ENCODE measurements around the gene LRRC75B. TPM values are rescaled to one million over a fixed set of nuclear protein-coding genes. Genes with fewer than 3 reads are reported as not detected.
"Not testable (repeated sequence)": the region's sequence is repeated elsewhere in the genome, so short reads cannot be mapped to it uniquely, and the experiment has no call there.

The LRRC75B gene
- total and polyA plus RNA-seq, 4 donors = 4.4 to 17.9 (median 11.1) TPM

DNA sequence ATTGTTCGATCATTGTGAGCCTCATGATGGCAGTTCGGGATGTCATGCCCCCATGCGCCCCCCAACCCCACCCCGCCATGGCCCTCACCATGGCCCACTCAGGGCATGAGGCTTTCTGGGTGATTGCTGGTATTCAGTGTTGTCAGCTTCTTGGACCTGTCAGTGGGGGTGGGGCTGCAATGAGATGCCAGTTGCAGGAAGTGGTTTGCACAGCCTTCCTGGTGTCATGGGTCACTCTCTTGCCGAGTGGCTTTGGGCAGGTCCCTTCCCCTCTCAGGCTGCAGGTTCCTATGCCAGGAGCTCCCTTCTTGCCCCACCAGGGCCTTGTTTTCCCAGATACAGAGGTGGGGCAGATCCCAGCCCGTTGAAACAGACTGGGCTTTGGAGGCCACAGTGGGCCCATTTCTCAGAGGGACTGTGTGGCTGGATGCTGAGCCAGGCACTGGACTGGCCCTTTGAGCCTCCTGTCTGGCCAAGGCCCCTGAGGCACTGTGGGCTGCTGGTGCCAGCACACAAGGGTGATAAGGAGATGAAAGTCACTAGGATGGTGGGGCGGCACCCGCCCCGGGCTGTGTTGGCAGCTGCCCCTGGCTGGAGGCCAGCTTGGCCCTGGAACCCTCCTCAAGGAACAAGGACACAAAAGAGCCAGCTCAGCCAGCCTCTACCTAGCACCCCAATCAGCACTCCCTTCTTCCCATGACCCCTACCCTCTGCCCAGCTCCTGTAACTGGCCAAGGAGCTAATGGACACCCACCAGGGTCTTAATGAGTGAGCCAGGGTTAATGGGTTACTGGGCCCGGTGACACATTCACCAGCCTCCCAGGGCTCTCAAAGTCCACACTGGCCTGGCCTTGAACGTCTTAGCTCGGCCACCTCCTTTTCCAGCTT, 8.6 kb upstream of the LRRC75B start:
- no peaks in the 10 kb centered on the region for H3K9me3 ChIP-seq (ENCODE audit: control insufficient read depth in 4 of 4, insufficient read depth in 3 of 4, low read length in 3 of 4)
- WGBS, 2 donors = 61 to 69% methylated on average over 9 to 12 of the region's 12 CpGs
- DNase-seq = peak in 2 of 3 donors; percentile 48 to 52
- peak; percentile 53 for ATAC-seq (ENCODE audit: insufficient read depth, low FRiP score)
- TF ChIP-seq, protein P1, sequence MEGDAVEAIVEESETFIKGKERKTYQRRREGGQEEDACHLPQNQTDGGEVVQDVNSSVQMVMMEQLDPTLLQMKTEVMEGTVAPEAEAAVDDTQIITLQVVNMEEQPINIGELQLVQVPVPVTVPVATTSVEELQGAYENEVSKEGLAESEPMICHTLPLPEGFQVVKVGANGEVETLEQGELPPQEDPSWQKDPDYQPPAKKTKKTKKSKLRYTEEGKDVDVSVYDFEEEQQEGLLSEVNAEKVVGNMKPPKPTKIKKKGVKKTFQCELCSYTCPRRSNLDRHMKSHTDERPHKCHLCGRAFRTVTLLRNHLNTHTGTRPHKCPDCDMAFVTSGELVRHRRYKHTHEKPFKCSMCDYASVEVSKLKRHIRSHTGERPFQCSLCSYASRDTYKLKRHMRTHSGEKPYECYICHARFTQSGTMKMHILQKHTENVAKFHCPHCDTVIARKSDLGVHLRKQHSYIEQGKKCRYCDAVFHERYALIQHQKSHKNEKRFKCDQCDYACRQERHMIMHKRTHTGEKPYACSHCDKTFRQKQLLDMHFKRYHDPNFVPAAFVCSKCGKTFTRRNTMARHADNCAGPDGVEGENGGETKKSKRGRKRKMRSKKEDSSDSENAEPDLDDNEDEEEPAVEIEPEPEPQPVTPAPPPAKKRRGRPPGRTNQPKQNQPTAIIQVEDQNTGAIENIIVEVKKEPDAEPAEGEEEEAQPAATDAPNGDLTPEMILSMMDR (IDR thresholded peaks at IDR 0.05; ENCODE audit: control extremely low read depth, extremely low read depth) = no peak
- peaks cover 0 to 10% (median 0%) of the 10 kb centered on the region in 5 donors for H3K4me1 ChIP-seq (ENCODE audit: control insufficient read depth in 5 of 5, insufficient read depth in 5 of 5, low read length in 5 of 5)
- no peak overlapping the region for H3K4me3 ChIP-seq
- H3K9ac ChIP-seq (ENCODE audit: insufficient read depth in 1 of 2, low read length in 2 of 2) = no peak overlapping the region
- H3K27ac ChIP-seq (ENCODE audit: low read depth in 1 of 2, low read length in 1 of 2) = peak overlapping the region in 1 of 2 donors; percentile 69
- H3K27me3 ChIP-seq (ENCODE audit: control insufficient read depth in 3 of 3, insufficient read depth in 3 of 3, low read length in 2 of 3) = no peaks in the 10 kb centered on the region
- no peaks in the 10 kb centered on the region for H3K36me3 ChIP-seq (ENCODE audit: control insufficient read depth in 4 of 4, insufficient read depth in 4 of 4, low read length in 4 of 4)

DNA sequence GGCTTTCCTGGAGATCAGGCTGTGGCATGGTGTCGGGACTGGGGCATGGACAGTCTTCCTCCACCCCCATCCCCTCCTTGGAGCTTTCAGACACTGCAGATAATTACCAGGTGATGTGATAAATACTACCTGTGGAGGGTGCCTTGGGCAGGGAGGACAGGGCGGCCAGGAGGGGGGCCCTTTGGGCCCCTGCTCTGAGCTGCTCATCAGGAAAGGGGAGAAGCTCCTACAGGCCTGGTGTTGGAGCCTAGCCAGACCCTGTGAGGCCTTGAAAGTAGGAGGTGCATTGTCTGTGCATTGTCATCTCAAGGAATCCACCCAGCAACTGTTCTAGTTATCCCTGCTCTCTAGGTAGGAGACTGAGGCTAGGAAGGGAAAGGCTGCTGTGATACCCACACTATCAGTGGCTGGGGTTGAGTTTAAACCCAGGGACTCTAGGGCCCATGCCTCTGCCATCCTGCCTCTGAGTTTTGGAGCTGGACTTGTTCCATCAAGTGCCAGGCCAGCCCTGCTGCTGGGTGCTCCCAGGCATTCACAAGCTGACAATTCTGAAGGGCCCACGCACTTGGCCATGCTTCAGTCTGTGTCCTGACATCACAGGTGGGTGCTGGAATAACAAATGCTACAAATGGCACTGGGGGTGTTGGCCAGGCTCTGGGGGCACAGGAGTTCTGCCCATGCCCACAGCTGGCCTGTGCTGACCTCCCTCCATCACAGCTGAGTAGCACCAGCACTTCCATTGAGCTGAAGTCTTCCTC, 7.3 kb upstream of the LRRC75B start:
- H3K27ac ChIP-seq (ENCODE audit: low read depth in 1 of 2, low read length in 1 of 2); H3K9ac ChIP-seq (ENCODE audit: insufficient read depth in 1 of 2, low read length in 2 of 2); ATAC-seq (ENCODE audit: insufficient read depth, low FRiP score); H3K4me3 ChIP-seq; H3K9me3 ChIP-seq (ENCODE audit: control insufficient read depth in 4 of 4, insufficient read depth in 3 of 4, low read length in 3 of 4); H3K36me3 ChIP-seq (ENCODE audit: control insufficient read depth in 4 of 4, insufficient read depth in 4 of 4, low read length in 4 of 4); DNase-seq; H3K27me3 ChIP-seq (ENCODE audit: control insufficient read depth in 3 of 3, insufficient read depth in 3 of 3, low read length in 2 of 3): not testable (repeated sequence)
- WGBS, 2 donors = 85 to 93% methylated on average over 3 of the region's 3 CpGs
- peaks cover 0 to 10% (median 4%) of the 10 kb centered on the region in 5 donors for H3K4me1 ChIP-seq (ENCODE audit: control insufficient read depth in 5 of 5, insufficient read depth in 5 of 5, low read length in 5 of 5)

DNA sequence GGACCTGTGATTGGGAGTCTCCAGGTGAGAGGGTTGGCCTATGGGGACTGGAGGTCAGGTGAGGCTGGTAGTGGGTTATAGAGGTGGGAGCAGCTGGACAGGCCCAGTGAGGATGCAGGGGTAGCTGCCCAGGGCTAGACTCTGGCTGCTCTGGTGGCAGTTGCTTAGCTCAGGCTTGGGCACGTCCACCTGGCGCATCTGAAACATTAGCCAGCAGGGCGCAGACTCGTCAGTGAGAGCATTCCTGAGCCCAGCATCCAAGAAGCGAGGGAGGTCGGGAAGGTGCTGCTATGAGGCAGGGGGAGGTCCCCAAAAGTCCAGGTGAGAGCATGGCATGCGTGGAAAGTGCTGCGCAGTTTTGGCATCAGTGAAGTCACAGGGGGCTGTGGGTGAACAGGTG, 6.6 kb upstream of the LRRC75B start:
- no peaks in the 10 kb centered on the region for H3K9me3 ChIP-seq (ENCODE audit: control insufficient read depth in 4 of 4, insufficient read depth in 3 of 4, low read length in 3 of 4)
- H3K36me3 ChIP-seq (ENCODE audit: control insufficient read depth in 4 of 4, insufficient read depth in 4 of 4, low read length in 4 of 4) = no peaks in the 10 kb centered on the region
- peaks cover 0 to 12% (median 10%) of the 10 kb centered on the region in 5 donors for H3K4me1 ChIP-seq (ENCODE audit: control insufficient read depth in 5 of 5, insufficient read depth in 5 of 5, low read length in 5 of 5)
- WGBS, 2 donors = 88 to 91% methylated on average over 8 of the region's 8 CpGs
- H3K27me3 ChIP-seq (ENCODE audit: control insufficient read depth in 3 of 3, insufficient read depth in 3 of 3, low read length in 2 of 3) = no peaks in the 10 kb centered on the region
- H3K9ac ChIP-seq (ENCODE audit: insufficient read depth in 1 of 2, low read length in 2 of 2) = no peak overlapping the region
- DNase-seq (no peak), ATAC-seq (ENCODE audit: insufficient read depth, low FRiP score) (no peak)
- H3K4me3 ChIP-seq = no peak overlapping the region
- TF ChIP-seq, protein P1 (IDR thresholded peaks at IDR 0.05; ENCODE audit: control extremely low read depth, extremely low read depth) = no peak
- H3K27ac ChIP-seq (ENCODE audit: low read depth in 1 of 2, low read length in 1 of 2) = no peak overlapping the region

DNA sequence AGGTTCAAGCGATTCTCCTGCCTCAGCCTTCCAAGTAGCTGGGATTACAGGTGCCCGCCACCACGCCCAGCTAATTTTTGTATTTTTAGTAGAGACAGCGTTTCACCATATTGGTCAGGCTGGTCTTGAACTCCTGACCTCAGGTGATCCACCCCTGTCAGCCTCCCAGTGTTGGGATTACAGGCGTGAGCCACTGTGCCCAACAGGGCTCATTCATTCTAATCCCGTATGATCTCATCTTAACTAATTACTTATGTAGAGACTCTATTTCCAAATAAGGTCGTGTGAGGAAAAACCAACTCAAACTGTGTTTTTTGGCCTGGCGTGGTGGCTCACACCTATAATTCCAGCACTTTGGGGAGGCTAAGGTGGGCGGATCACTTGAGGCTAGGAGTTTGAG, 4.2 kb upstream of the LRRC75B start:
- peaks cover 0 to 22% (median 13%) of the 10 kb centered on the region in 5 donors for H3K4me1 ChIP-seq (ENCODE audit: control insufficient read depth in 5 of 5, insufficient read depth in 5 of 5, low read length in 5 of 5)
- not testable (repeated sequence) for H3K4me3 ChIP-seq; H3K9me3 ChIP-seq (ENCODE audit: control insufficient read depth in 4 of 4, insufficient read depth in 3 of 4, low read length in 3 of 4); ATAC-seq (ENCODE audit: insufficient read depth, low FRiP score); H3K9ac ChIP-seq (ENCODE audit: insufficient read depth in 1 of 2, low read length in 2 of 2); DNase-seq; H3K36me3 ChIP-seq (ENCODE audit: control insufficient read depth in 4 of 4, insufficient read depth in 4 of 4, low read length in 4 of 4); H3K27me3 ChIP-seq (ENCODE audit: control insufficient read depth in 3 of 3, insufficient read depth in 3 of 3, low read length in 2 of 3); H3K27ac ChIP-seq (ENCODE audit: low read depth in 1 of 2, low read length in 1 of 2)
- WGBS, 2 donors = 92% methylated on average over 9 of the region's 9 CpGs

All from lung (tissue), 12 donors.